H1 (cell line): ENCODE measurements around the gene CD7. TPM values are rescaled to one million over a fixed set of nuclear protein-coding genes. Genes with fewer than 3 reads are reported as not detected.

Source experiments
- CTCF ChIA-PET: fragments of 300-600 bp; sonication (Branson Sonifier 250); formaldehyde crosslinking; loops from one replicate; lab custom pipeline; 2021; ENCODE audit not compliant: partially characterized antibody; lab: Charles Lee
- POLR2A ChIA-PET: fragments of 300-600 bp; sonication (Branson Sonifier 250); formaldehyde crosslinking; loops from one replicate; lab custom pipeline; 2021; ENCODE audit warnings: inconsistent platforms; ENCODE audit not compliant: partially characterized antibody; lab: Charles Lee
- DNase-seq, 2 experiments: peaks; one replicate each; pipeline versions ENCODE4 v3.0.0 to v3.0.0-alpha.2; 2010 to 2022; ENCODE audit warnings: low spot score in 2 of 2, low read depth in 1 of 2, mixed read lengths in 1 of 2
- FAIRE-seq: peaks from 2 replicates; lab custom pipeline; 2011; peaks lifted over from hg19 to GRCh38; lab: Jason Lieb, UNC
- H2AFZ ChIP-seq: 2 replicates; pipeline ENCODE4 v1.8.1; 2012; ENCODE audit warnings: low read length, inconsistent platforms
- H2AK5ac ChIP-seq: 2 replicates; pipeline ENCODE4 v1.6.1; 2013; ENCODE audit warnings: low read depth, low read length
- H2BK120ac ChIP-seq: replicated peaks from 2 replicates; pipeline ENCODE3; 2013; ENCODE audit warnings: low read depth, low read length, inconsistent platforms
- H2BK12ac ChIP-seq: 2 replicates; pipeline ENCODE4 v1.6.1; 2013; ENCODE audit warnings: low read depth, low read length
- H2BK15ac ChIP-seq: 2 replicates; pipeline ENCODE4 v1.6.1; 2013; ENCODE audit warnings: low read length
- H2BK20ac ChIP-seq: 2 replicates; pipeline ENCODE4 v1.6.1; 2013; ENCODE audit warnings: low read length
- H2BK5ac ChIP-seq: 2 replicates; pipeline ENCODE4 v1.6.1; 2013; ENCODE audit warnings: low read depth, low read length
- H3K14ac ChIP-seq: 2 replicates; pipeline ENCODE4 v1.6.1; 2013; ENCODE audit warnings: inconsistent platforms; ENCODE audit not compliant: insufficient read length
- H3K18ac ChIP-seq: 2 replicates; pipeline ENCODE4 v1.6.1; 2013; ENCODE audit warnings: low read length; ENCODE audit errors: extremely low read depth
- H3K23ac ChIP-seq: 2 replicates; pipeline ENCODE4 v1.6.1; 2013; ENCODE audit warnings: inconsistent platforms; ENCODE audit not compliant: insufficient read length
- H3K23me2 ChIP-seq: 2 replicates; pipeline ENCODE4 v1.6.1; 2013; ENCODE audit warnings: low read depth, low read length
- H3K27ac ChIP-seq: 2 replicates; pipeline ENCODE4 v1.6.1; 2011; ENCODE audit warnings: low read depth, low read length, inconsistent platforms
- H3K27me3 ChIP-seq, 4 experiments: replicated peaks in 1 of 4; 1 replicate in 1 of 4; 2 replicates in 3 of 4; pipeline versions ENCODE4 v1.6.1 to v1.8.1; 2011 to 2013; ENCODE audit warnings: low read length in 3 of 4, mild to moderate bottlenecking in 3 of 4, inconsistent platforms in 2 of 4, mixed read lengths in 2 of 4, moderate library complexity in 1 of 4; ENCODE audit not compliant: control insufficient read depth in 3 of 4, insufficient read depth in 3 of 4; ENCODE audit errors: extremely low read depth in 1 of 4
- H3K36me3 ChIP-seq, 4 experiments: 2 replicates each; pipeline versions ENCODE4 v1.6.1 to v1.8.1; 2011 to 2013; ENCODE audit warnings: mild to moderate bottlenecking in 4 of 4, low read length in 3 of 4, moderate library complexity in 2 of 4, control low read depth in 1 of 4, inconsistent platforms in 1 of 4; ENCODE audit not compliant: insufficient read depth in 4 of 4, control insufficient read depth in 2 of 4
- H3K4ac ChIP-seq: replicated peaks from 2 replicates; pipeline ENCODE3; 2013; ENCODE audit warnings: low read length, low read depth, mixed read lengths, inconsistent platforms; ENCODE audit not compliant: insufficient read length
- H3K4me1 ChIP-seq, 4 experiments: replicated peaks in 1 of 4; 1 replicate in 1 of 4; 2 replicates in 3 of 4; pipeline versions ENCODE4 v1.6.1 to v1.8.1; 2011 to 2013; ENCODE audit warnings: low read length in 3 of 4, inconsistent platforms in 2 of 4, mixed read lengths in 1 of 4; ENCODE audit not compliant: insufficient read depth in 4 of 4, control insufficient read depth in 3 of 4
- H3K4me2 ChIP-seq, 2 experiments: 2 replicates each; pipeline versions ENCODE4 v1.6.1 to v1.8.1; 2011 to 2013; ENCODE audit warnings: low read depth in 2 of 2, low read length in 2 of 2, control low read depth in 1 of 2, inconsistent platforms in 1 of 2, mild to moderate bottlenecking in 1 of 2; ENCODE audit not compliant: insufficient read depth in 1 of 2
- H3K4me3 ChIP-seq, 4 experiments: fragments of 200-600, 300-600 bp in 1 of 4; sonication (generic), shearing (Covaris generic), sonication (Bioruptor Twin) in 1 of 4; 2 replicates each; pipeline versions ENCODE4 v1.5.1 to v1.8.1; 2011 to 2016; ENCODE audit warnings: low read length in 4 of 4, low read depth in 3 of 4, control low read depth in 2 of 4, inconsistent platforms in 2 of 4, mild to moderate bottlenecking in 2 of 4, mixed read lengths in 1 of 4, moderate library complexity in 1 of 4; ENCODE audit not compliant: insufficient read depth in 2 of 4; ENCODE audit errors: extremely low read depth in 1 of 4
- H3K56ac ChIP-seq: replicated peaks from 2 replicates; pipeline ENCODE3; 2013; ENCODE audit warnings: low read depth, mild to moderate bottlenecking, mixed read lengths, low read length, inconsistent platforms; ENCODE audit not compliant: insufficient read length
- H3K79me1 ChIP-seq: 2 replicates; pipeline ENCODE4 v1.6.1; 2013; ENCODE audit warnings: low read depth, low read length, control low read depth
- H3K79me2 ChIP-seq, 2 experiments: 2 replicates each; pipeline versions ENCODE4 v1.6.1 to v1.8.1; 2012 to 2013; ENCODE audit warnings: low read length in 2 of 2, mild to moderate bottlenecking in 2 of 2, inconsistent platforms in 1 of 2; ENCODE audit not compliant: insufficient read depth in 2 of 2, control insufficient read depth in 1 of 2
- H3K9ac ChIP-seq, 4 experiments: replicated peaks in 1 of 4; 1 replicate in 1 of 4; 2 replicates in 3 of 4; pipeline versions ENCODE4 v1.6.1 to v1.8.1; 2011 to 2013; ENCODE audit warnings: low read depth in 3 of 4, low read length in 3 of 4, control low read depth in 2 of 4, mild to moderate bottlenecking in 2 of 4, moderate library complexity in 2 of 4, inconsistent platforms in 1 of 4; ENCODE audit errors: extremely low read depth in 1 of 4
- H3K9me3 ChIP-seq, 2 experiments: 2 replicates each; pipeline versions ENCODE4 v1.6.1 to v1.8.1; 2012 to 2013; ENCODE audit warnings: mild to moderate bottlenecking in 2 of 2, moderate library complexity in 2 of 2, control low read depth in 1 of 2, inconsistent platforms in 1 of 2, low read depth in 1 of 2, low read length in 1 of 2, mixed read lengths in 1 of 2; ENCODE audit not compliant: insufficient read depth in 2 of 2
- H4K20me1 ChIP-seq, 2 experiments: replicated peaks in 1 of 2; 2 replicates each; pipeline versions ENCODE3 to v1.8.1; 2011 to 2013; ENCODE audit warnings: inconsistent platforms in 2 of 2, low read length in 2 of 2, mild to moderate bottlenecking in 1 of 2; ENCODE audit not compliant: insufficient read depth in 2 of 2, control insufficient read depth in 1 of 2
- H4K5ac ChIP-seq: 2 replicates; pipeline ENCODE4 v1.6.1; 2013; ENCODE audit warnings: low read length, low read depth, mixed read lengths, inconsistent platforms; ENCODE audit not compliant: insufficient read length
- H4K8ac ChIP-seq: 2 replicates; pipeline ENCODE4 v1.8.0; 2013; ENCODE audit warnings: mild to moderate bottlenecking, moderate library complexity, low read length, inconsistent platforms; ENCODE audit not compliant: insufficient read depth; ENCODE audit errors: extremely low read depth
- H4K91ac ChIP-seq: replicated peaks from 2 replicates; pipeline ENCODE3; 2013; ENCODE audit warnings: low read length, mixed read lengths, inconsistent platforms; ENCODE audit not compliant: insufficient read length
- BCL11A ChIP-seq, 2 experiments: IDR thresholded peaks; one replicate each; pipeline ENCODE4 v1.6.1; 2011; ENCODE audit warnings: low read depth in 2 of 2, low read length in 2 of 2, mild to moderate bottlenecking in 2 of 2
- CBX8 ChIP-seq: fragments of 300-800, 300-1000 bp; sonication (generic); IDR thresholded peaks from 2 replicates; pipeline ENCODE4 v1.7.1; 2016; ENCODE audit warnings: low read depth, low read length, borderline replicate concordance
- EP300 ChIP-seq, 2 experiments: IDR thresholded peaks; 1 replicate in 1 of 2; 2 replicates in 1 of 2; pipeline ENCODE4 v1.6.1; 2011 to 2012; ENCODE audit warnings: low read depth in 2 of 2, low read length in 2 of 2, mild to moderate bottlenecking in 2 of 2, borderline replicate concordance in 1 of 2, inconsistent platforms in 1 of 2, moderate library complexity in 1 of 2
- PHF8 ChIP-seq: fragments of 200-600 bp; sonication (generic); conservative IDR thresholded peaks from 2 replicates; pipeline ENCODE4 v1.7.1; 2012; ENCODE audit warnings: low read depth, mild to moderate bottlenecking, inconsistent platforms, low read length, moderate library complexity
- POLR2A ChIP-seq, 2 experiments: IDR thresholded peaks; 1 replicate in 1 of 2; 2 replicates in 1 of 2; pipeline ENCODE4 v1.6.1; 2011; ENCODE audit warnings: low read depth in 2 of 2, low read length in 2 of 2, mild to moderate bottlenecking in 2 of 2; ENCODE audit errors: control extremely low read depth in 1 of 2
- SP4 ChIP-seq: IDR thresholded peaks from 2 replicates; pipeline ENCODE4 v1.6.1; 2012; ENCODE audit warnings: low read length, inconsistent platforms
- TCF12 ChIP-seq: IDR thresholded peaks from 2 replicates; pipeline ENCODE4 v1.6.1; 2011; ENCODE audit warnings: low read depth, mild to moderate bottlenecking, low read length
- WGBS, 2 experiments: shearing (Covaris generic) in 1 of 2; methylation state at CpG; one replicate each; pipeline versions ENCODE4 v1.1.6 to v1.1.7; 2013 to 2015; ENCODE audit warnings: low lambda C conversion rate in 2 of 2, mixed read lengths in 2 of 2, inconsistent platforms in 1 of 2, low coverage in 1 of 2, missing lambda C conversion rate in 1 of 2; ENCODE audit not compliant: insufficient replicate concordance in 2 of 2, insufficient coverage in 1 of 2, insufficient read length in 1 of 2; ENCODE audit errors: extremely low coverage in 1 of 2, missing lambda C conversion rate in 1 of 2; 5-methylcytosine and 5-hydroxymethylcytosine counted together
- polyA plus RNA-seq, 7 experiments: library from polyadenylated mRNA; depleted of rRNA in 3 of 7; stranded (reverse) in 5 of 7; unstranded in 2 of 7; fragments of >200 nt in 5 of 7; fragments of 200-250 nt in 2 of 7; gene quantifications; 1 replicate in 5 of 7; 2 replicates in 1 of 7; 4 replicates in 1 of 7; pipeline versions ENCODE4 v1.2.1 to v1.2.3, GENCODE V29; 2011 to 2013; ENCODE audit warnings: missing spikeins in 2 of 7, mixed read lengths in 2 of 7
- total RNA-seq: library from RNA; stranded (reverse); fragmentation: NEBNext Ultra II Directional; extraction: Animal tissue kit (Norgen Biotek cat#: 25700); gene quantifications from 2 replicates; pipeline ENCODE4 v1.2.1, GENCODE V29; 2021
- TF ChIP-seq, protein P1 (sequence below), 3 experiments: IDR thresholded peaks; 1 replicate in 2 of 3; 2 replicates in 1 of 3; pipeline versions ENCODE4 v1.5.1 to v1.6.1; 2011; ENCODE audit warnings: low read length in 3 of 3, mild to moderate bottlenecking in 3 of 3, inconsistent platforms in 2 of 3, low read depth in 1 of 3, moderate library complexity in 1 of 3; ENCODE audit not compliant: insufficient read depth in 1 of 3; ENCODE audit errors: control extremely low read depth in 1 of 3

The CD7 gene
- total and polyA plus RNA-seq, 2 of the 8 experiments (the other 6 are each of a cell fraction or from before 2014, with no cell fraction given), result 0.83 to 0.86 TPM

GRCh38 chr17:82267575-82268379 lies 49.6 kb downstream of the CD7 start:
- Histone ChIP-seq H4K8ac (no peak overlapping the region), H3K27ac (no peak overlapping the region), H3K4ac (no peak overlapping the region), H3K4me2 (no peak overlapping the region), H3K9me3 (no peaks in the 10 kb centered on the region), H3K56ac (no peak overlapping the region), H4K91ac (no peak overlapping the region), H3K14ac (no peak overlapping the region), H2BK20ac (no peak overlapping the region), H2BK120ac (no peak overlapping the region), H2BK5ac (0 out of 2 replicates have a peak overlapping the region, but pooled peaks have one; percentile 24), H2AK5ac (no peak overlapping the region), H2AFZ (no peak overlapping the region), H3K27me3 (no peaks in the 10 kb centered on the region), H3K79me1 (peaks cover 42% of the 10 kb centered on the region), H3K23ac (no peak overlapping the region), H4K5ac (no peak overlapping the region), H3K36me3 (peaks cover 24 to 60% (median 32%) of the 10 kb centered on the region in 4 experiments), H3K4me3 (no peak overlapping the region), H3K18ac (no peak overlapping the region), H2BK15ac (no peak overlapping the region), H4K20me1 (peaks cover 59 to 67% of the 10 kb centered on the region in 2 experiments), H3K23me2 (peaks cover 4% of the 10 kb centered on the region), H3K9ac (no peak overlapping the region), H3K4me1 (peaks cover 0 to 24% (median 6%) of the 10 kb centered on the region in 4 experiments; a peak in 6 of 7 replicates), H2BK12ac (no peak overlapping the region), H3K79me2 (peaks cover 55 to 94% of the 10 kb centered on the region in 2 experiments)
- ChIA-PET CTCF (interaction anchor here (1.8 kb wide), 2 partner anchors 25 to 33 kb away, joined by 4 to 8 read pairs; no protein-coding TSS in a partner anchor), POLR2A (interaction anchor here (0.8 to 2.1 kb wide), 4 partner anchors 13 to 30 kb away, joined by 4 to 6 read pairs (median 6); no protein-coding TSS in a partner anchor)
- FAIRE-seq, result no peak
- no peak for TF ChIP-seq EP300 (IDR thresholded peaks at IDR 0.05; ENCODE audit: borderline replicate concordance in 1 of 2, low read depth in 2 of 2, low read length in 2 of 2)
- 0 out of 3 replicates have a peak, but pooled peaks of 1 of the 2 experiments have one; percentile 15 for TF ChIP-seq POLR2A (IDR thresholded peaks at IDR 0.05; ENCODE audit: control extremely low read depth in 1 of 2, low read depth in 2 of 2, low read length in 2 of 2)
- TF ChIP-seq, protein P1, sequence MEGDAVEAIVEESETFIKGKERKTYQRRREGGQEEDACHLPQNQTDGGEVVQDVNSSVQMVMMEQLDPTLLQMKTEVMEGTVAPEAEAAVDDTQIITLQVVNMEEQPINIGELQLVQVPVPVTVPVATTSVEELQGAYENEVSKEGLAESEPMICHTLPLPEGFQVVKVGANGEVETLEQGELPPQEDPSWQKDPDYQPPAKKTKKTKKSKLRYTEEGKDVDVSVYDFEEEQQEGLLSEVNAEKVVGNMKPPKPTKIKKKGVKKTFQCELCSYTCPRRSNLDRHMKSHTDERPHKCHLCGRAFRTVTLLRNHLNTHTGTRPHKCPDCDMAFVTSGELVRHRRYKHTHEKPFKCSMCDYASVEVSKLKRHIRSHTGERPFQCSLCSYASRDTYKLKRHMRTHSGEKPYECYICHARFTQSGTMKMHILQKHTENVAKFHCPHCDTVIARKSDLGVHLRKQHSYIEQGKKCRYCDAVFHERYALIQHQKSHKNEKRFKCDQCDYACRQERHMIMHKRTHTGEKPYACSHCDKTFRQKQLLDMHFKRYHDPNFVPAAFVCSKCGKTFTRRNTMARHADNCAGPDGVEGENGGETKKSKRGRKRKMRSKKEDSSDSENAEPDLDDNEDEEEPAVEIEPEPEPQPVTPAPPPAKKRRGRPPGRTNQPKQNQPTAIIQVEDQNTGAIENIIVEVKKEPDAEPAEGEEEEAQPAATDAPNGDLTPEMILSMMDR (IDR thresholded peaks at IDR 0.05; ENCODE audit: control extremely low read depth in 1 of 3, insufficient read depth in 1 of 3, low read depth in 1 of 3, low read length in 3 of 3), result peak in 2 of 3 experiments; percentile 15 to 23; a peak in 3 of 4 replicates
- TF ChIP-seq PHF8, result no peak
- no peak for TF ChIP-seq BCL11A (IDR thresholded peaks at IDR 0.05; ENCODE audit: low read depth in 2 of 2, low read length in 2 of 2)
- TF ChIP-seq CBX8, result no peak
- TF ChIP-seq TCF12, result no peak
- TF ChIP-seq SP4, result no peak
- DNase-seq, result no peak
- WGBS, 2 experiments, result 89% methylated on average over 21 of the region's 21 CpGs; no CpG with 5 or more reads in 1 of the 2 experiments
